Neuronal stem cell (in vitro differentiated cells): ENCODE results near the gene CA7. TPM values are rescaled to one million over a fixed set of nuclear protein-coding genes. Genes with fewer than 3 reads are reported as not detected.

Experiments used
- DNase-seq: peaks from one replicate; pipeline ENCODE4 v3.0.0-alpha.2; 2013; ENCODE audit warnings: low spot score
- H2AFZ ChIP-seq: one replicate; pipeline ENCODE4 v1.6.1; 2013; ENCODE audit warnings: mild to moderate bottlenecking, low read length, inconsistent platforms
- H2AK5ac ChIP-seq: 2 replicates; pipeline ENCODE4 v1.6.1; 2013; ENCODE audit warnings: low read depth, mild to moderate bottlenecking, inconsistent platforms, low read length, moderate library complexity, mixed read lengths
- H2BK120ac ChIP-seq: 2 replicates; pipeline ENCODE4 v1.6.1; 2013; ENCODE audit warnings: low read depth, mild to moderate bottlenecking, inconsistent platforms, low read length, moderate library complexity, mixed read lengths
- H2BK12ac ChIP-seq: one replicate; pipeline ENCODE4 v1.6.1; 2013; ENCODE audit warnings: low read length, inconsistent platforms
- H2BK15ac ChIP-seq: 2 replicates; pipeline ENCODE4 v1.6.1; 2013; ENCODE audit warnings: mild to moderate bottlenecking, low read length, inconsistent platforms, mixed read lengths
- H2BK5ac ChIP-seq: one replicate; pipeline ENCODE4 v1.6.1; 2013; ENCODE audit warnings: inconsistent platforms, mild to moderate bottlenecking, low read length, moderate library complexity
- H3K14ac ChIP-seq: one replicate; pipeline ENCODE4 v1.6.1; 2013; ENCODE audit warnings: low read length, inconsistent platforms
- H3K18ac ChIP-seq: 2 replicates; pipeline ENCODE4 v1.6.1; 2013; ENCODE audit warnings: low read length, inconsistent platforms
- H3K23ac ChIP-seq: 2 replicates; pipeline ENCODE4 v1.6.1; 2013; ENCODE audit warnings: low read depth, mild to moderate bottlenecking, mixed read lengths, low read length, inconsistent platforms; ENCODE audit not compliant: poor library complexity
- H3K27ac ChIP-seq: replicated peaks from 3 replicates; pipeline ENCODE4 v1.5.1; 2013; ENCODE audit warnings: low read length, inconsistent platforms
- H3K27me3 ChIP-seq, 3 experiments: 2 replicates each; pipeline ENCODE4 v1.6.1; 2013; ENCODE audit warnings: low read length in 3 of 3, mild to moderate bottlenecking in 2 of 3, inconsistent platforms in 1 of 3, low read depth in 1 of 3, mixed read lengths in 1 of 3, moderate library complexity in 1 of 3; ENCODE audit not compliant: control insufficient read depth in 3 of 3, insufficient read depth in 3 of 3
- H3K36me3 ChIP-seq, 2 donors: replicated peaks in 1 of 2; 2 replicates each; pipeline ENCODE4 v1.6.1; 2013; ENCODE audit warnings: low read length in 2 of 2; ENCODE audit not compliant: control insufficient read depth in 2 of 2, insufficient read depth in 2 of 2
- H3K4ac ChIP-seq: 2 replicates; pipeline ENCODE4 v1.6.1; 2013; ENCODE audit warnings: inconsistent platforms, mild to moderate bottlenecking, low read length, moderate library complexity
- H3K4me1 ChIP-seq, 2 donors: 1 replicate in 1 of 2; 2 replicates in 1 of 2; pipeline ENCODE4 v1.6.1; 2013; ENCODE audit warnings: low read length in 2 of 2, low read depth in 1 of 2; ENCODE audit not compliant: control insufficient read depth in 2 of 2, insufficient read depth in 1 of 2
- H3K4me2 ChIP-seq: one replicate; pipeline ENCODE4 v1.6.1; 2013; ENCODE audit warnings: mild to moderate bottlenecking, low read length, inconsistent platforms; ENCODE audit not compliant: insufficient read depth, poor library complexity, severe bottlenecking
- H3K4me3 ChIP-seq, 2 donors: 2 replicates each; pipeline ENCODE4 v1.5.1; 2013; ENCODE audit warnings: low read length in 2 of 2, mild to moderate bottlenecking in 2 of 2, inconsistent platforms in 1 of 2, moderate library complexity in 1 of 2
- H3K79me1 ChIP-seq: one replicate; pipeline ENCODE4 v1.6.1; 2013; ENCODE audit warnings: low read depth, mild to moderate bottlenecking, inconsistent platforms, low read length, moderate library complexity
- H3K9ac ChIP-seq: one replicate; pipeline ENCODE4 v1.6.1; 2013; ENCODE audit warnings: mild to moderate bottlenecking, low read depth, low read length, inconsistent platforms; ENCODE audit not compliant: poor library complexity
- H3K9me3 ChIP-seq, 2 donors: replicated peaks in 1 of 2; 2 replicates each; pipeline versions ENCODE3 to v1.6.1; 2013; ENCODE audit warnings: low read length in 2 of 2, mild to moderate bottlenecking in 2 of 2, inconsistent platforms in 1 of 2, low read depth in 1 of 2, mixed read lengths in 1 of 2, moderate library complexity in 1 of 2; ENCODE audit not compliant: control insufficient read depth in 2 of 2, insufficient read depth in 1 of 2
- H4K8ac ChIP-seq: one replicate; pipeline ENCODE4 v1.6.1; 2013; ENCODE audit warnings: low read depth, mild to moderate bottlenecking, inconsistent platforms, low read length, moderate library complexity
- H4K91ac ChIP-seq: one replicate; pipeline ENCODE4 v1.6.1; 2013; ENCODE audit warnings: low read length, low read depth, mild to moderate bottlenecking, inconsistent platforms; ENCODE audit not compliant: poor library complexity
- WGBS, 2 donors: extraction: QIAGEN DNeasy Blood & Tissue Kit; methylation state at CpG; one replicate each; pipeline ENCODE4 v1.1.7; 2013; ENCODE audit warnings: missing lambda C conversion rate in 2 of 2, mixed read lengths in 1 of 2; ENCODE audit not compliant: insufficient read length in 2 of 2, insufficient replicate concordance in 1 of 2; ENCODE audit errors: extremely low coverage in 2 of 2; 5-methylcytosine and 5-hydroxymethylcytosine counted together
- polyA plus RNA-seq, 2 experiments: library from polyadenylated mRNA; stranded (reverse); fragments of 200-250 nt; gene quantifications; one replicate each; pipeline ENCODE4 v1.2.3, GENCODE V29; 2013

CA7 gene
- not detected for polyA plus RNA-seq (2013, experiment 1 of 2)
- polyA plus RNA-seq (2013, experiment 2 of 2): 0.07 TPM

- no peaks in the 10 kb centered on the region for H3K36me3 ChIP-seq
- peak within 1 kb of the TSS; percentile 78 for H3K9ac ChIP-seq
- no peak within 1 kb of the TSS for H3K27ac ChIP-seq
- H3K4me2 ChIP-seq: peak within 1 kb of the TSS; percentile 99
- no peak within 1 kb of the TSS for H4K91ac ChIP-seq
- peak within 1 kb of the TSS; percentile 87 for H2AFZ ChIP-seq
- H4K8ac ChIP-seq: no peak within 1 kb of the TSS
- H3K27me3 ChIP-seq: peaks cover 15 to 87% (median 50%) of the 10 kb centered on the region in 3 experiments
- H3K79me1 ChIP-seq: no peaks in the 10 kb centered on the region
- no peak for DNase-seq
- no peak within 1 kb of the TSS for H2BK15ac ChIP-seq
- H3K14ac ChIP-seq: peak within 1 kb of the TSS; percentile 66
- H2BK5ac ChIP-seq: peak within 1 kb of the TSS; percentile 7
- no peaks in the 10 kb centered on the region for H3K9me3 ChIP-seq
- H2AK5ac ChIP-seq: peak within 1 kb of the TSS; percentile 4
- peak within 1 kb of the TSS; percentile 32 to 82 for H3K4me3 ChIP-seq
- no peak within 1 kb of the TSS for H2BK12ac ChIP-seq
- no peak within 1 kb of the TSS for H3K4ac ChIP-seq
- peak within 1 kb of the TSS; percentile 21 for H3K23ac ChIP-seq
- peaks cover 3 to 8% of the 10 kb centered on the region in 2 donors for H3K4me1 ChIP-seq
- peak within 1 kb of the TSS; percentile 93 for H3K18ac ChIP-seq
- WGBS, 2 donors: no CpG with 5 or more reads among the region's 79 CpGs
- H2BK120ac ChIP-seq: no peak within 1 kb of the TSS
These were observed at the start of gene CA7 for GRCh38 chr16:66844342-66845079. TSS of gene CA7 (plus strand) at chr16:66844414. CDS start at chr16:66844488, 74 bp downstream.

- Histone ChIP-seq H4K8ac (no peak overlapping the region), H3K4ac (no peak overlapping the region), H3K18ac (no peak overlapping the region), H3K4me1 (no peaks in the 10 kb centered on the region), H3K27ac (no peak overlapping the region), H4K91ac (no peak overlapping the region), H2BK15ac (no peak overlapping the region), H3K23ac (no peak overlapping the region), H2AFZ (no peak overlapping the region), H3K14ac (no peak overlapping the region), H3K79me1 (no peaks in the 10 kb centered on the region), H3K4me3 (no peak overlapping the region), H3K9me3 (no peaks in the 10 kb centered on the region), H2AK5ac (no peak overlapping the region), H3K36me3 (peaks cover 9 to 21% of the 10 kb centered on the region in 2 donors), H2BK120ac (no peak overlapping the region), H2BK5ac (no peak overlapping the region), H3K9ac (no peak overlapping the region), H3K4me2 (no peak overlapping the region), H3K27me3 (no peaks in the 10 kb centered on the region), H2BK12ac (no peak overlapping the region)
- no CpG with 5 or more reads among the region's 2 CpGs for WGBS, 2 donors
- no peak for DNase-seq
These were observed 46.1 kb upstream of the CA7 start for GRCh38 chr16:66798161-66798560.

- no peak for DNase-seq
- H3K4me2 ChIP-seq: no peak overlapping the region
- H3K18ac ChIP-seq: peak overlapping the region; percentile 48
- no peak overlapping the region for H2AFZ ChIP-seq
- WGBS, 2 donors: no CpG with 5 or more reads among the region's 19 CpGs
- no peak overlapping the region for H2BK15ac ChIP-seq
- no peak overlapping the region for H3K4me3 ChIP-seq
- H2BK12ac ChIP-seq: no peak overlapping the region
- no peak overlapping the region for H2AK5ac ChIP-seq
- H3K4me1 ChIP-seq: no peaks in the 10 kb centered on the region
- H4K8ac ChIP-seq: no peak overlapping the region
- peaks cover 23 to 47% of the 10 kb centered on the region in 2 donors for H3K36me3 ChIP-seq
- H2BK5ac ChIP-seq: no peak overlapping the region
- no peak overlapping the region for H3K14ac ChIP-seq
- H3K27me3 ChIP-seq: no peaks in the 10 kb centered on the region
- H2BK120ac ChIP-seq: no peak overlapping the region
- no peak overlapping the region for H3K23ac ChIP-seq
- H3K27ac ChIP-seq: no peak overlapping the region
- H3K9me3 ChIP-seq: no peaks in the 10 kb centered on the region
- H3K79me1 ChIP-seq: no peaks in the 10 kb centered on the region
- H3K4ac ChIP-seq: no peak overlapping the region
- no peak overlapping the region for H3K9ac ChIP-seq
- H4K91ac ChIP-seq: no peak overlapping the region
These were observed 43.4 kb upstream of the CA7 start for GRCh38 chr16:66800856-66801255.

DNA sequence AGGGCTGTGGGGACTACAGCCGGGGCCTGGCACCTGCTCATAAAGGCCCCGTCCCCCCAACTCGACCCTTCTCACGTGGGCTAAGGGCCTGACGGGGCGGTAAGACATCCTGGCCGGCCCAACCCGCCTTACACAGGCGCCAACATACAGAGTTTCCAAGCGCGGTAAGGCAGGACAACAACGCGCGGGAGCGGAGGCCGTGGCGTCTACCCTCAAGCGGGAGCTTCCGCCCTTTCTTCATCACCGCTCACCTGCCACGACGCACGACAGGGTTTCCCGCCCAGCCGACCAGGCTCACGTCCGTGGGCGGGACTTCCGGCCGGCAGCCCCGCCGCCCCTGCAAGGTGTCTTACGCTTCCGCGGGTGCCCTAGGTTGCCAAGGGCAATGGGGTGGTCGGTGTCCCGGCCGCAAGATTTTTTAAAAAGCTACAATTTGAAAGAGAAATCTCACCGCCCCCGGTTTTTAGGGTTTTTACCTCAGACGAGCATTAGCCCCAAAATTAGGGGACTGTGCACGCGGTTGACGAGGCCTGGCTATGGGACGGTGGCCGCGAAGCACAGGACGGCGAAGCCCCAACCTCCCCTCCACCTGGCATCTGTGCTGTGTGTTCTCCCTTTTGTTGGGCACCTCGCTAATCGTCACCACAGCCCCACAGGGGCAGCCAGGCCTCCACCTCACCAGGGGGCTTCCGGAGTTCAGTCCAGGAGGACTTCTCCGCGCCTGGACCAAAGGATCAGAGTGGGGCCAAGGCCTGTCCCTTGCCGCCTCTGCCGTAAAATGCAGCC lies 42.7 kb upstream of the CA7 start, which contains the start of gene TERB1:
Gene TERB1 (minus strand): TSS at position 265 of the 786 bp plus-strand sequence. CDS start 4,786 bp downstream, outside the sequence.
- Histone ChIP-seq H2BK5ac (peak within 1 kb of the TSS; percentile 57), H3K27me3 (no peaks in the 10 kb centered on the region), H3K4me1 (no peaks in the 10 kb centered on the region), H2BK15ac (no peak within 1 kb of the TSS), H3K9me3 (no peaks in the 10 kb centered on the region), H3K79me1 (no peaks in the 10 kb centered on the region), H3K18ac (peak within 1 kb of the TSS; percentile 48), H2AFZ (no peak within 1 kb of the TSS), H2BK12ac (no peak within 1 kb of the TSS), H3K36me3 (peaks cover 23 to 53% of the 10 kb centered on the region in 2 donors), H3K4me2 (no peak within 1 kb of the TSS), H3K9ac (no peak within 1 kb of the TSS), H4K91ac (no peak within 1 kb of the TSS), H3K4me3 (no peak within 1 kb of the TSS), H3K23ac (peak within 1 kb of the TSS; percentile 31), H4K8ac (no peak within 1 kb of the TSS), H3K14ac (no peak within 1 kb of the TSS), H3K4ac (no peak within 1 kb of the TSS), H2AK5ac (no peak within 1 kb of the TSS), H3K27ac (no peak within 1 kb of the TSS), H2BK120ac (no peak within 1 kb of the TSS)
- no peak for DNase-seq
- no CpG with 5 or more reads among the region's 56 CpGs for WGBS, 2 donors
